Hepatocyte (in vitro differentiated cells): ENCODE data around the gene ITPR1. TPM values are rescaled to one million over a fixed set of nuclear protein-coding genes. Genes with fewer than 3 reads are reported as not detected.
A peak's percentile ranks its signal among the peaks of the same experiment; 100 is the strongest.

Experiments used
- DNase-seq: peaks from one replicate; pipeline ENCODE4 v3.0.0-alpha.2; 2016; ENCODE audit warnings: low spot score
- H2AFZ ChIP-seq: fragments of 200-600 bp; sonication (generic); 2 replicates; pipeline ENCODE4 v1.6.0; 2016; ENCODE audit warnings: antibody characterized with exemption, mild to moderate bottlenecking
- H3K27ac ChIP-seq: fragments of 200-600 bp; sonication (generic); 2 replicates; pipeline ENCODE4 v1.5.1; 2016; ENCODE audit warnings: mild to moderate bottlenecking
- H3K27me3 ChIP-seq: fragments of 200-600 bp; sonication (generic); 2 replicates; pipeline ENCODE4 v1.6.1; 2016
- H3K36me3 ChIP-seq: fragments of 200-600 bp; sonication (generic); replicated peaks from 2 replicates; pipeline ENCODE4 v1.5.1; 2016; ENCODE audit warnings: low read depth; ENCODE audit not compliant: insufficient read depth
- H3K4me1 ChIP-seq: fragments of 200-600 bp; sonication (generic); 2 replicates; pipeline ENCODE4 v1.5.1; 2016; ENCODE audit warnings: mild to moderate bottlenecking, moderate library complexity; ENCODE audit not compliant: insufficient read depth
- H3K4me2 ChIP-seq: fragments of 200-600 bp; sonication (generic); 2 replicates; pipeline ENCODE4 v1.6.0; 2016
- H3K4me3 ChIP-seq: fragments of 200-600 bp; sonication (generic); 2 replicates; pipeline ENCODE4 v1.5.1; 2016; ENCODE audit warnings: mild to moderate bottlenecking
- H3K79me2 ChIP-seq: fragments of 200-600 bp; sonication (generic); 2 replicates; pipeline ENCODE4 v1.6.0; 2017; ENCODE audit warnings: mild to moderate bottlenecking
- H3K9me2 ChIP-seq: fragments of 200-600 bp; sonication (generic); replicated peaks from 2 replicates; pipeline ENCODE4 v1.6.0; 2017; ENCODE audit warnings: mild to moderate bottlenecking; ENCODE audit not compliant: insufficient read depth
- H3K9me3 ChIP-seq: fragments of 200-600 bp; sonication (generic); 2 replicates; pipeline ENCODE4 v1.5.1; 2016; ENCODE audit warnings: low read depth, mild to moderate bottlenecking
- H4K20me1 ChIP-seq: fragments of 200-600 bp; sonication (generic); 2 replicates; pipeline ENCODE4 v1.6.0; 2016; ENCODE audit warnings: mild to moderate bottlenecking; ENCODE audit not compliant: insufficient read depth, poor library complexity, severe bottlenecking
- EZH2 ChIP-seq: fragments of 200-600 bp; sonication (generic); IDR thresholded peaks from 2 replicates; pipeline ENCODE4 v1.6.1; 2016; ENCODE audit warnings: antibody characterized with exemption, mild to moderate bottlenecking, borderline replicate concordance
- EZH2phosphoT487 ChIP-seq: fragments of 200-600 bp; sonication (generic); IDR thresholded peaks from one replicate; pipeline ENCODE4 v1.6.1; 2018; ENCODE audit warnings: antibody characterized with exemption, mild to moderate bottlenecking, low read depth, moderate library complexity; ENCODE audit not compliant: unreplicated experiment, severe bottlenecking
- WGBS: methylation state at CpG from one replicate; pipeline ENCODE4 v1.1.6; 2016; ENCODE audit warnings: low lambda C conversion rate; ENCODE audit errors: missing lambda C conversion rate; 5-methylcytosine and 5-hydroxymethylcytosine counted together
- polyA plus RNA-seq: library from polyadenylated mRNA; unstranded; fragments of >200 nt; fragmentation: Nextera tagmentation; extraction: Ambion mirVana; gene quantifications from 2 replicates; pipeline ENCODE4 v1.2.1, GENCODE V29; 2016
- total RNA-seq: library from RNA; depleted of rRNA; stranded (reverse); fragments of >200 nt; gene quantifications from 2 replicates; pipeline ENCODE4 v1.2.3, GENCODE V29; 2014
- TF ChIP-seq, protein P1 (sequence below): fragments of 200-600 bp; sonication (generic); IDR thresholded peaks from 2 replicates; pipeline ENCODE4 v1.5.1; 2016; ENCODE audit warnings: antibody characterized with exemption, mild to moderate bottlenecking; ENCODE audit not compliant: poor library complexity

Gene ITPR1
- total and polyA plus RNA-seq, 2 experiments from 2014 or later = 46.8 to 90.8 TPM

DNA sequence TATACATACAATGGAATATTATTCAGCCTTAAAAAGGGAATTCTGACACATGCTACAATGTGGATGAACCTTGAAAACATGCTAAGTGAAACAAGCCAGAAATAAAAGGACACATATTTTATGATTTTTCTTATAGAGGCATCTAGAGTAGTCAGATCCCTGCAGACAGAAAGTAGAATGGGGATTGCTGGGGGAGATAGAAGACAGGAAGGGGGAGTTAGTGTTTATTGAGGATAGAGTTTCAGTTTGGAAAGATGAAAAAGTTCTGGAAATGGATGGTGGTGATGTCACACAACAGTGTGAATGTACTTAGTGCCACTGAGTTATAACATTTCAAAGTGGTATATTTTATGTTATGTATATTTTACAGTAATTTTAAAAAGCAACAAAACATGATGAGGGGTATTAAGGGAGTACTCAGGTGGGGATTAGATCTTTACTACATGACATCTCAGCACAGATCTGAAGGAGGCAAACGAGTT, 4.7 kb downstream of the ITPR1 start:
- H3K9me3 ChIP-seq = no peaks in the 10 kb centered on the region
- no peaks in the 10 kb centered on the region for H3K27me3 ChIP-seq
- H2AFZ ChIP-seq = no peak overlapping the region
- no peaks in the 10 kb centered on the region for H4K20me1 ChIP-seq
- no peak overlapping the region for H3K4me3 ChIP-seq
- H3K27ac ChIP-seq = no peak overlapping the region
- H3K36me3 ChIP-seq = no peaks in the 10 kb centered on the region
- peaks cover 20% of the 10 kb centered on the region for H3K79me2 ChIP-seq
- no peak for DNase-seq
- H3K4me1 ChIP-seq = peaks cover 9% of the 10 kb centered on the region
- TF ChIP-seq EZH2phosphoT487 (no peak), EZH2 (no peak)
- TF ChIP-seq, protein P1, sequence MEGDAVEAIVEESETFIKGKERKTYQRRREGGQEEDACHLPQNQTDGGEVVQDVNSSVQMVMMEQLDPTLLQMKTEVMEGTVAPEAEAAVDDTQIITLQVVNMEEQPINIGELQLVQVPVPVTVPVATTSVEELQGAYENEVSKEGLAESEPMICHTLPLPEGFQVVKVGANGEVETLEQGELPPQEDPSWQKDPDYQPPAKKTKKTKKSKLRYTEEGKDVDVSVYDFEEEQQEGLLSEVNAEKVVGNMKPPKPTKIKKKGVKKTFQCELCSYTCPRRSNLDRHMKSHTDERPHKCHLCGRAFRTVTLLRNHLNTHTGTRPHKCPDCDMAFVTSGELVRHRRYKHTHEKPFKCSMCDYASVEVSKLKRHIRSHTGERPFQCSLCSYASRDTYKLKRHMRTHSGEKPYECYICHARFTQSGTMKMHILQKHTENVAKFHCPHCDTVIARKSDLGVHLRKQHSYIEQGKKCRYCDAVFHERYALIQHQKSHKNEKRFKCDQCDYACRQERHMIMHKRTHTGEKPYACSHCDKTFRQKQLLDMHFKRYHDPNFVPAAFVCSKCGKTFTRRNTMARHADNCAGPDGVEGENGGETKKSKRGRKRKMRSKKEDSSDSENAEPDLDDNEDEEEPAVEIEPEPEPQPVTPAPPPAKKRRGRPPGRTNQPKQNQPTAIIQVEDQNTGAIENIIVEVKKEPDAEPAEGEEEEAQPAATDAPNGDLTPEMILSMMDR = no peak
- 33% methylated on average over 1 of the region's 1 CpG for WGBS
- H3K4me2 ChIP-seq = no peak overlapping the region
- H3K9me2 ChIP-seq = no peaks in the 10 kb centered on the region

DNA sequence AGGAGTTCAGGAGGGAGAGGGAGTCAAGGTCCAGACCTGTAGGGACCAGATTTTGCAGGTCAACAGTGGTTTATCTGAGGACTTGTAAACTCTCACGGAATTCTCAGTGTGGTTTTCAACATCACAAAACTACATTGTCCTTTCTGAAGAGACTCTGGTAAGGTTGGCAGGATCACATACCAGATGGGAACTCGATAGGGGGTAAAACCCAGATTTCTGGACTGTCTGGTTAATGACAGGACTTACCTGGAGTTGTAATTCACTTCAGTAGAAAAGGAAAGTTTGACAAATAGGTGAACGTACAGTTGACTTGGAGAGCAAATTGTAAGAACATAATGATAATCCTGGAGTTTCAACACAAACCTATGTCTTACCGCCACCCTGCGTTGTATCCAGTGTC, 5.3 kb downstream of the ITPR1 start:
- Histone ChIP-seq H3K36me3 (no peaks in the 10 kb centered on the region), H3K79me2 (peaks cover 20% of the 10 kb centered on the region)
- TF ChIP-seq EZH2 (no peak), EZH2phosphoT487 (no peak)
- TF ChIP-seq, protein P1 = no peak

DNA sequence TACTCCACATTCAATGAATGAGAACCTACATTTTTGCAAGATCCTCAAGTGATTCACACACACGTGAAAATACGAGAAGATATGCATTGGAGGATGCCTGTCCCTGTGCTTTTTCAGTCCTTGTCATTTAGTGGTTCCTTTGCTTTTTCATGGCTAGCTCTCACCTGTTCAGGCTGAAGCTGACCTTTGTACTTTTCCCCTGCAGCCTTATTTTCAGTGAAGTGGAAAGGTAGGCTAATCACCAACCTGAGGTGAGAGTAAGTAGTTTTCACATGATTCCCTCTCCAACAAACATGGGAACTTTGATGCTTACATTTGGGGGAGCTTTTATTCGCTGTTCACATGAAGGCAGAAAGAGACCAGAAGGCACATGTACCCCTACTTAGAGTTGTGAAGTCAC, 8.3 kb downstream of the ITPR1 start:
- Histone ChIP-seq H3K79me2 (peaks cover 21% of the 10 kb centered on the region), H2AFZ (no peak overlapping the region), H3K4me3 (no peak overlapping the region), H3K4me1 (peaks cover 31% of the 10 kb centered on the region), H4K20me1 (no peaks in the 10 kb centered on the region), H3K9me3 (no peaks in the 10 kb centered on the region), H3K27ac (peak overlapping the region; percentile 59), H3K4me2 (peak overlapping the region; percentile 32), H3K27me3 (no peaks in the 10 kb centered on the region), H3K36me3 (no peaks in the 10 kb centered on the region), H3K9me2 (no peaks in the 10 kb centered on the region)
- TF ChIP-seq, protein P1 = no peak
- no peak for TF ChIP-seq EZH2phosphoT487
- no peak for TF ChIP-seq EZH2
- peak; percentile 43 for DNase-seq
- WGBS = 66% methylated on average over 3 of the region's 3 CpGs

More for the DNA sequence above, 5.3 kb downstream of the ITPR1 start:
- H3K4me2 ChIP-seq = no peak overlapping the region
- no peaks in the 10 kb centered on the region for H3K9me2 ChIP-seq
- no peaks in the 10 kb centered on the region for H4K20me1 ChIP-seq
- WGBS = 78% methylated on average over 5 of the region's 5 CpGs
- H3K4me1 ChIP-seq = peaks cover 9% of the 10 kb centered on the region
- no peak for DNase-seq
- no peak overlapping the region for H3K4me3 ChIP-seq
- no peaks in the 10 kb centered on the region for H3K27me3 ChIP-seq
- no peak overlapping the region for H2AFZ ChIP-seq
- H3K27ac ChIP-seq = no peak overlapping the region
- no peaks in the 10 kb centered on the region for H3K9me3 ChIP-seq

DNA sequence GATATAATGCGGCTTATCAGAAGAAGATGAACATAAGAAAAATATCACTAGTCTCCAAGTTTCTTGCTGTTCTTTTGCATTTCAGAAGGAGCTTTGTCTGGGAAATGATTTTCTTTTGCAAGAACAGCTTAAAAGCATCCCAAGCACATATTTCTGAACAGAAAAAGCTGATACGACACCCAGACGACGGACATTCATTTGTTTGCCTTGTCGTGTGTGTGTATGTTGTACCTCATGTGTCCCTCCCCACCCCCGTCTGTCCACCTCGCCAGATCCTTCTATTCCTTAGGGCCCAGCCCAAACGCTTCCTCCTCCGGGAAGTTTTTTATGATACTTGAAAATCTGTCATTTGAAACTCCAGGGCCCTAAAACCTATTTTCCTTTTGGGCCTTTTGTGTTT, 8.8 kb downstream of the ITPR1 start:
- TF ChIP-seq, protein P1 = no peak
- WGBS = 59% methylated on average over 9 of the region's 9 CpGs
- Histone ChIP-seq H3K9me2 (no peaks in the 10 kb centered on the region), H2AFZ (no peak overlapping the region), H3K4me1 (peaks cover 31% of the 10 kb centered on the region), H3K4me3 (no peak overlapping the region), H4K20me1 (no peaks in the 10 kb centered on the region), H3K27me3 (no peaks in the 10 kb centered on the region), H3K27ac (peak overlapping the region; percentile 59), H3K4me2 (peak overlapping the region; percentile 32), H3K9me3 (no peaks in the 10 kb centered on the region), H3K36me3 (no peaks in the 10 kb centered on the region), H3K79me2 (peaks cover 21% of the 10 kb centered on the region)
- DNase-seq = no peak
